Cardiac muscle cell (in vitro differentiated cells and primary cell): Measurements from ENCODE around the gene CDIP1. TPM values are rescaled to one million over a fixed set of nuclear protein-coding genes. Genes with fewer than 3 reads are reported as not detected.
A peak's percentile ranks its signal among the peaks of the same experiment; 100 is the strongest.

Experiments used
- DNase-seq, 2 donors: peaks; one replicate each; pipeline versions ENCODE4 v3.0.0 to v3.0.0-alpha.2; 2010 to 2017; ENCODE audit warnings: low read depth in 1 of 2, low spot score in 1 of 2
- H3K27ac ChIP-seq: fragments of 200-600 bp; sonication (generic); 2 replicates; pipeline ENCODE4 v1.5.1; 2016
- H3K27me3 ChIP-seq: fragments of 200-600 bp; sonication (generic); 2 replicates; pipeline ENCODE4 v1.6.0; 2016; ENCODE audit warnings: control low read depth
- H3K36me3 ChIP-seq: fragments of 200-600 bp; sonication (generic); 2 replicates; pipeline ENCODE4 v1.5.1; 2016; ENCODE audit warnings: control low read depth
- H3K4me1 ChIP-seq: fragments of 200-600 bp; sonication (generic); 2 replicates; pipeline ENCODE4 v1.8.1; 2017; ENCODE audit warnings: low read depth, mild to moderate bottlenecking, mixed run types
- H3K4me3 ChIP-seq: fragments of 200-600 bp; sonication (generic); 2 replicates; pipeline ENCODE4 v1.5.1; 2016; ENCODE audit warnings: mild to moderate bottlenecking
- H3K9me3 ChIP-seq: fragments of 200-600 bp; sonication (generic); 2 replicates; pipeline ENCODE4 v1.5.1; 2017; ENCODE audit warnings: low read depth, mild to moderate bottlenecking, control low read depth
- CTCF ChIP-seq: IDR thresholded peaks from 2 replicates; pipeline ENCODE4 v1.5.1; 2012; ENCODE audit warnings: low read depth, mild to moderate bottlenecking, low read length
- polyA plus RNA-seq: library from polyadenylated mRNA; unstranded; fragments of >200 nt; fragmentation: Nextera tagmentation; extraction: Ambion mirVana; gene quantifications from 2 replicates; pipeline ENCODE4 v1.2.1, GENCODE V29; 2016
- total RNA-seq: library from RNA; depleted of rRNA; stranded (reverse); fragments of >200 nt; gene quantifications from 2 replicates; pipeline ENCODE4 v1.2.3, GENCODE V29; 2016

The CDIP1 gene
- total and polyA plus RNA-seq, 2 experiments from 2014 or later, result 55.8 to 87.6 TPM

- Histone ChIP-seq H3K4me3 (no peak overlapping the region), H3K27me3 (no peaks in the 10 kb centered on the region), H3K4me1 (no peaks in the 10 kb centered on the region), H3K27ac (no peak overlapping the region), H3K9me3 (no peaks in the 10 kb centered on the region), H3K36me3 (no peaks in the 10 kb centered on the region)
- TF ChIP-seq CTCF, result no peak
- DNase-seq, result no peak
Measured at GRCh38 chr16:4566144-4566543, 27.6 kb upstream of the CDIP1 start.

- no peaks in the 10 kb centered on the region for H3K4me1 ChIP-seq
- no peaks in the 10 kb centered on the region for H3K9me3 ChIP-seq
- H3K27me3 ChIP-seq, result no peaks in the 10 kb centered on the region
- peak in 1 of 2 donors; percentile 25 for DNase-seq
- no peak for TF ChIP-seq CTCF
- no peaks in the 10 kb centered on the region for H3K36me3 ChIP-seq
- no peak overlapping the region for H3K27ac ChIP-seq
- H3K4me3 ChIP-seq, result no peak overlapping the region
Measured at GRCh38 chr16:4564661-4565267, 26.2 kb upstream of the CDIP1 start.

GRCh38 chr16:4561596-4561995 lies 23.0 kb upstream of the CDIP1 start:
- no peak for DNase-seq
- no peak for TF ChIP-seq CTCF
- no peaks in the 10 kb centered on the region for H3K27me3 ChIP-seq
- H3K9me3 ChIP-seq, result no peaks in the 10 kb centered on the region
- no peak overlapping the region for H3K4me3 ChIP-seq
- H3K4me1 ChIP-seq, result no peaks in the 10 kb centered on the region
- no peak overlapping the region for H3K27ac ChIP-seq
- no peaks in the 10 kb centered on the region for H3K36me3 ChIP-seq

- Histone ChIP-seq H3K4me1 (no peaks in the 10 kb centered on the region), H3K9me3 (no peaks in the 10 kb centered on the region), H3K27me3 (no peaks in the 10 kb centered on the region), H3K27ac (no peak overlapping the region), H3K36me3 (no peaks in the 10 kb centered on the region), H3K4me3 (no peak overlapping the region)
- DNase-seq, result no peak
- no peak for TF ChIP-seq CTCF
Measured at GRCh38 chr16:4557973-4558372, 19.4 kb upstream of the CDIP1 start.

- DNase-seq, result no peak
- no peak for TF ChIP-seq CTCF
- Histone ChIP-seq H3K9me3 (no peaks in the 10 kb centered on the region), H3K4me3 (no peak overlapping the region), H3K27me3 (no peaks in the 10 kb centered on the region), H3K27ac (no peak overlapping the region), H3K4me1 (no peaks in the 10 kb centered on the region), H3K36me3 (no peaks in the 10 kb centered on the region)
Measured at GRCh38 chr16:4556580-4556979, 18.0 kb upstream of the CDIP1 start.

GRCh38 chr16:4556112-4556511 lies 17.5 kb upstream of the CDIP1 start, which contains the start of gene C16orf96:
TSS of gene C16orf96 (plus strand) at chr16:4556340. CDS start at chr16:4556490, 150 bp downstream.
- no peaks in the 10 kb centered on the region for H3K9me3 ChIP-seq
- H3K4me1 ChIP-seq, result no peaks in the 10 kb centered on the region
- H3K27me3 ChIP-seq, result no peaks in the 10 kb centered on the region
- no peak for TF ChIP-seq CTCF
- no peak within 1 kb of the TSS for H3K4me3 ChIP-seq
- DNase-seq, result peak in 1 of 2 donors; percentile 16
- no peaks in the 10 kb centered on the region for H3K36me3 ChIP-seq
- no peak within 1 kb of the TSS for H3K27ac ChIP-seq
